Renal cortical epithelial cell (primary cell): ENCODE data around the gene BEST1. TPM values are rescaled to one million over a fixed set of nuclear protein-coding genes. Genes with fewer than 3 reads are reported as not detected.

Source experiments
- DNase-seq: peaks from one replicate; pipeline ENCODE4 v3.0.0-alpha.2; 2011; ENCODE audit warnings: low read depth
- total RNA-seq: library from RNA; depleted of rRNA; stranded (reverse); fragments of >200 nt; gene quantifications from 2 replicates; pipeline ENCODE4 v1.2.3, GENCODE V29; 2014

Gene BEST1
- total RNA-seq: 1.1 and 1.4 TPM in 2 replicates

GRCh38 chr11:61950035-61950547, at the start of gene BEST1:
Gene BEST1, plus strand, starts transcription at chr11:61950351. Its CDS starts 1,456 bp downstream, at chr11:61951807.
- DNase-seq: no peak

- no peak for DNase-seq
Observed at GRCh38 chr11:61901397-61901796, 48.8 kb upstream of the BEST1 start.

- DNase-seq: no peak
Observed at GRCh38 chr11:61902313-61902712, 47.8 kb upstream of the BEST1 start.

GRCh38 chr11:61903845-61904244, 46.3 kb upstream of the BEST1 start:
- no peak for DNase-seq

- peak; percentile 41 for DNase-seq
Observed at GRCh38 chr11:61904539-61905048, 45.6 kb upstream of the BEST1 start.

GRCh38 chr11:61905067-61905696, 45.0 kb upstream of the BEST1 start:
- DNase-seq: no peak

GRCh38 chr11:61905801-61906521, 44.2 kb upstream of the BEST1 start:
- DNase-seq: no peak

GRCh38 chr11:61906522-61906909, 43.6 kb upstream of the BEST1 start:
- DNase-seq: no peak

- no peak for DNase-seq
Observed at GRCh38 chr11:61907282-61907681, 42.9 kb upstream of the BEST1 start.

GRCh38 chr11:61907871-61908729, 42.1 kb upstream of the BEST1 start:
- DNase-seq: no peak

- no peak for DNase-seq
Observed at GRCh38 chr11:61908730-61909316, 41.3 kb upstream of the BEST1 start.

- no peak for DNase-seq
Observed at GRCh38 chr11:61910187-61911127, 39.7 kb upstream of the BEST1 start.

GRCh38 chr11:61911128-61911700, 38.9 kb upstream of the BEST1 start:
- DNase-seq: no peak

GRCh38 chr11:61911701-61912529, 38.2 kb upstream of the BEST1 start:
- DNase-seq: no peak

GRCh38 chr11:61912530-61912898, 37.6 kb upstream of the BEST1 start:
- no peak for DNase-seq

GRCh38 chr11:61912991-61913698, 37.0 kb upstream of the BEST1 start:
- no peak for DNase-seq

GRCh38 chr11:61913699-61914395, 36.3 kb upstream of the BEST1 start:
- DNase-seq: no peak
